Heart left ventricle (tissue), 16 donors: ENCODE data around the gene KCTD17. TPM values are rescaled to one million over a fixed set of nuclear protein-coding genes. Genes with fewer than 3 reads are reported as not detected.

Source experiments
- ATAC-seq, 4 donors: fragments of 200-7000 bp; cut with Tn5 transposase; one replicate each; pipeline ENCODE4 v1.9.1; 2020 to 2022; ENCODE audit warnings: moderate library complexity in 4 of 4, mild to moderate bottlenecking in 3 of 4, moderate number of reproducible peaks in 1 of 4
- DNase-seq, 5 donors: peaks; one replicate each; pipeline ENCODE4 v3.0.0-alpha.2; 2020
- H3K27ac ChIP-seq, 12 donors: fragments of 200-600 bp; sonication (generic) in 4 of 12; one replicate each; pipeline versions ENCODE4 v1.5.0 to v1.8.0; 2016 to 2022; ENCODE audit warnings: mild to moderate bottlenecking in 2 of 12
- H3K27me3 ChIP-seq, 9 donors: fragments of 200-600 bp; sonication (generic) in 2 of 9; one replicate each; pipeline versions ENCODE4 v1.5.1 to v1.8.0; 2016 to 2022; ENCODE audit warnings: mild to moderate bottlenecking in 3 of 9
- H3K36me3 ChIP-seq, 9 donors: fragments of 200-600 bp; sonication (generic) in 2 of 9; one replicate each; pipeline versions ENCODE4 v1.5.0 to v1.8.0; 2018 to 2022; ENCODE audit warnings: mild to moderate bottlenecking in 2 of 9
- H3K4me1 ChIP-seq, 12 donors: fragments of 200-600 bp; sonication (generic) in 4 of 12; one replicate each; pipeline versions ENCODE4 v1.5.0 to v1.8.0; 2016 to 2022; ENCODE audit warnings: mild to moderate bottlenecking in 3 of 12
- H3K4me3 ChIP-seq, 12 donors: fragments of 200-600 bp; sonication (generic) in 4 of 12; one replicate each; pipeline versions ENCODE4 v1.5.0 to v1.8.0; 2017 to 2022; ENCODE audit warnings: mild to moderate bottlenecking in 9 of 12, moderate library complexity in 4 of 12
- H3K9me3 ChIP-seq, 12 donors: fragments of 200-600 bp; sonication (generic) in 4 of 12; one replicate each; pipeline versions ENCODE4 v1.5.0 to v1.8.0; 2016 to 2022; ENCODE audit warnings: mild to moderate bottlenecking in 1 of 12
- CTCF ChIP-seq, 12 donors: fragments of 200-600 bp; sonication (generic) in 4 of 12; IDR thresholded peaks; one replicate each; pipeline versions ENCODE4 v1.5.0 to v1.8.0; 2018 to 2022; ENCODE audit warnings: antibody characterized with exemption in 12 of 12, mild to moderate bottlenecking in 5 of 12
- POLR2A ChIP-seq, 2 donors: fragments of 450-650 bp; IDR thresholded peaks; one replicate each; pipeline ENCODE4 v1.6.1; 2017; ENCODE audit warnings: antibody characterized with exemption in 2 of 2, mild to moderate bottlenecking in 2 of 2, moderate library complexity in 2 of 2
- WGBS, 4 donors: extraction: QIAGEN DNeasy Blood & Tissue Kit in 2 of 4; methylation state at CpG; one replicate each; pipeline versions ENCODE4 v1.1.5 to v1.1.7; 2013 to 2018; 5-methylcytosine and 5-hydroxymethylcytosine counted together
- intact Hi-C, 10 donors: fragments of 100-400 bp; cut with DNase I; formaldehyde crosslinking; loops; one replicate each; pipeline versions ENCODE4 v1.11.1 to v1.14.2; 2022
- polyA plus RNA-seq, 2 donors: library from polyadenylated mRNA; stranded (reverse); fragments of 200-250 nt; gene quantifications; one replicate each; pipeline ENCODE4 v1.2.3, GENCODE V29; 2013
- total RNA-seq, 9 donors: library from RNA; depleted of rRNA in 2 of 9; stranded (reverse); fragments of >200 nt in 2 of 9; fragmentation: NEBNext Ultra II Directional in 3 of 9; extraction: Animal tissue kit (Norgen Biotek cat#: 25700) in 3 of 9; gene quantifications; one replicate each; pipeline versions ENCODE4 v1.1.0 to v1.2.4, GENCODE V29; 2016 to 2023
- donor health status: ischemic (EF 13 %, LVEDD 7.1; RV severe dilation, severe dysfunction).
- donor health status: healthy with polysubstance abuse.
- donor health status: DM: no; HTN: yes; CAD: no.
- donor health status: DM: no; HTN: no; CAD: no.
- donor health status: ischemic (EF 25% LVEDD 6.9; RV normal size, moderate dysfunction).
- donor health status: ischemic (EF 25% LVEDD 5.7; RV mildly dilated, moderate dysfunction).
- donor health status: healthy.
- donor health status: DM: yes; HTN: yes; CAD: no.
- donor health status: ischemic (EF 35%, LVEDD 5.7; RV mildly dilated, moderate dysfunction).
- donor health status: nonischemic (EF 11% LVEDD 7.7; RV severe dilation, severe dysfunction).
- donor health status: DM: yes; HTN: yes; CAD: no.
- donor health status: PGD.
- donor health status: ischemic (EF 29% LVEDD 5.4; RV normal size, mild dysfunction).
- donor health status: nonischemic (EF 23%, LVEDD 6.1; RV moderate dilation, normal function).

The KCTD17 gene
- total and polyA plus RNA-seq, 11 donors = 10.8 to 62.0 (median 17.3) TPM

- no peaks in the 10 kb centered on the region for H3K36me3 ChIP-seq
- H3K27ac ChIP-seq = no peak overlapping the region
- intact Hi-C loops = no loop called here
- DNase-seq = no peak
- no peak for ATAC-seq
- TF ChIP-seq CTCF (IDR thresholded peaks at IDR 0.05) (no peak), POLR2A (IDR thresholded peaks at IDR 0.05) (no peak)
- 87 to 91% (median 89%) methylated on average over 18 of the region's 18 CpGs for WGBS, 4 donors
- H3K27me3 ChIP-seq = peaks cover 0 to 32% (median 7%) of the 10 kb centered on the region in 9 donors
- H3K4me1 ChIP-seq = no peaks in the 10 kb centered on the region
- H3K4me3 ChIP-seq = no peak overlapping the region
- H3K9me3 ChIP-seq = no peaks in the 10 kb centered on the region
Measured at GRCh38 chr22:37107816-37108621, 56.5 kb downstream of the KCTD17 start.

GRCh38 chr22:37109242-37109917 is 57.8 kb downstream of the KCTD17 start, which contains the start of gene TMPRSS6:
TSS of gene TMPRSS6 (minus strand) at chr22:37109713. CDS start at chr22:37103417, 6,296 bp downstream.
- no peak within 1 kb of the TSS for H3K4me3 ChIP-seq
- H3K27ac ChIP-seq = no peak within 1 kb of the TSS
- H3K27me3 ChIP-seq = peaks cover 0 to 29% (median 5%) of the 10 kb centered on the region in 9 donors
- H3K9me3 ChIP-seq = no peaks in the 10 kb centered on the region
- H3K36me3 ChIP-seq = no peaks in the 10 kb centered on the region
- ATAC-seq = peak in 1 of 4 donors; percentile 34
- 76 to 81% (median 80%) methylated on average over 10 to 13 of the region's 13 CpGs for WGBS, 4 donors
- no peaks in the 10 kb centered on the region for H3K4me1 ChIP-seq
- no peak for DNase-seq
- no peak for TF ChIP-seq POLR2A (IDR thresholded peaks at IDR 0.05)
- no peak for TF ChIP-seq CTCF (IDR thresholded peaks at IDR 0.05)
- intact Hi-C loops = no loop called here

- intact Hi-C loops = no loop called here
- 86 to 93% (median 91%) methylated on average over 13 of the region's 13 CpGs for WGBS, 4 donors
- H3K27ac ChIP-seq = no peak overlapping the region
- H3K36me3 ChIP-seq = no peaks in the 10 kb centered on the region
- no peaks in the 10 kb centered on the region for H3K9me3 ChIP-seq
- H3K4me3 ChIP-seq = no peak overlapping the region
- H3K27me3 ChIP-seq = peaks cover 0 to 29% (median 5%) of the 10 kb centered on the region in 9 donors
- H3K4me1 ChIP-seq = no peaks in the 10 kb centered on the region
- DNase-seq (no peak), ATAC-seq (no peak)
- no peak for TF ChIP-seq CTCF (IDR thresholded peaks at IDR 0.05)
- no peak for TF ChIP-seq POLR2A (IDR thresholded peaks at IDR 0.05)
Measured at GRCh38 chr22:37111156-37111717, 59.7 kb downstream of the KCTD17 start.
